Camera-type eye (tissue), 1 donor: ENCODE data around the gene BLOC1S4. TPM values are rescaled to one million over a fixed set of nuclear protein-coding genes. Genes with fewer than 3 reads are reported as not detected.

ENCODE experiments used
- total RNA-seq: library from RNA; depleted of rRNA; stranded (reverse); fragments of >200 nt; gene quantifications from one replicate; pipeline ENCODE4 v1.2.3, GENCODE V29; 2014

The BLOC1S4 gene, protein sequence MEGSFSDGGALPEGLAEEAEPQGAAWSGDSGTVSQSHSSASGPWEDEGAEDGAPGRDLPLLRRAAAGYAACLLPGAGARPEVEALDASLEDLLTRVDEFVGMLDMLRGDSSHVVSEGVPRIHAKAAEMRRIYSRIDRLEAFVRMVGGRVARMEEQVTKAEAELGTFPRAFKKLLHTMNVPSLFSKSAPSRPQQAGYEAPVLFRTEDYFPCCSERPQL
- total RNA-seq = 11.9 TPM

DNA sequence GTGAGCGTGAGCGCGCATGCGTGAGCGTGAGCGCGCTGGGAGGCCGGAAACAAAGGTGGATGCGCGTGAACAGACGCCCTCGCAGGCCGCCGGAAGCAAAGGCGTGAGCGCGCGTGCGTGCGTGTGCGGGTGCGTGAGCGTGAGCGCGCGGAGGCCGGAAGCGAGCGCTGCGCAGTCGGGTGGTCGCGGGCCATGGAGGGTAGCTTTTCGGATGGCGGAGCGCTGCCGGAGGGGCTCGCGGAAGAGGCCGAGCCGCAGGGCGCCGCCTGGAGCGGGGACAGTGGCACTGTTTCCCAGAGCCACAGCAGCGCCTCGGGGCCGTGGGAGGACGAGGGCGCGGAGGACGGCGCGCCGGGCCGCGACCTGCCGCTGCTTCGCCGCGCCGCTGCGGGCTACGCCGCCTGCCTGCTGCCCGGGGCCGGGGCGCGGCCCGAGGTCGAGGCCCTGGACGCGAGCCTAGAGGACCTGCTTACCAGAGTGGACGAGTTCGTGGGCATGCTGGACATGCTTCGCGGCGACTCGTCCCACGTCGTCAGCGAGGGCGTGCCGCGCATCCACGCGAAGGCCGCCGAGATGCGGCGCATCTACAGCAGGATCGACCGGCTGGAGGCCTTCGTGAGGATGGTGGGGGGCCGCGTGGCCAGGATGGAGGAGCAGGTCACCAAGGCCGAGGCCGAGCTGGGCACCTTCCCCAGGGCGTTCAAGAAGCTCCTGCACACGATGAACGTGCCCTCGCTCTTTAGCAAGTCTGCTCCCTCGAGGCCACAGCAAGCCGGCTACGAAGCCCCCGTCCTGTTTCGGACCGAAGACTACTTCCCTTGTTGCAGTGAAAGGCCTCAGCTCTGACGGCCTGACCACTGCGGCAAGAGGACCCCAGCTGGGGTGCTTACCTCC, at the start of gene BLOC1S4:
Gene BLOC1S4, plus strand, starts transcription at position 157 of the 894 bp plus-strand sequence. Its CDS starts 36 bp downstream, at position 193.

DNA sequence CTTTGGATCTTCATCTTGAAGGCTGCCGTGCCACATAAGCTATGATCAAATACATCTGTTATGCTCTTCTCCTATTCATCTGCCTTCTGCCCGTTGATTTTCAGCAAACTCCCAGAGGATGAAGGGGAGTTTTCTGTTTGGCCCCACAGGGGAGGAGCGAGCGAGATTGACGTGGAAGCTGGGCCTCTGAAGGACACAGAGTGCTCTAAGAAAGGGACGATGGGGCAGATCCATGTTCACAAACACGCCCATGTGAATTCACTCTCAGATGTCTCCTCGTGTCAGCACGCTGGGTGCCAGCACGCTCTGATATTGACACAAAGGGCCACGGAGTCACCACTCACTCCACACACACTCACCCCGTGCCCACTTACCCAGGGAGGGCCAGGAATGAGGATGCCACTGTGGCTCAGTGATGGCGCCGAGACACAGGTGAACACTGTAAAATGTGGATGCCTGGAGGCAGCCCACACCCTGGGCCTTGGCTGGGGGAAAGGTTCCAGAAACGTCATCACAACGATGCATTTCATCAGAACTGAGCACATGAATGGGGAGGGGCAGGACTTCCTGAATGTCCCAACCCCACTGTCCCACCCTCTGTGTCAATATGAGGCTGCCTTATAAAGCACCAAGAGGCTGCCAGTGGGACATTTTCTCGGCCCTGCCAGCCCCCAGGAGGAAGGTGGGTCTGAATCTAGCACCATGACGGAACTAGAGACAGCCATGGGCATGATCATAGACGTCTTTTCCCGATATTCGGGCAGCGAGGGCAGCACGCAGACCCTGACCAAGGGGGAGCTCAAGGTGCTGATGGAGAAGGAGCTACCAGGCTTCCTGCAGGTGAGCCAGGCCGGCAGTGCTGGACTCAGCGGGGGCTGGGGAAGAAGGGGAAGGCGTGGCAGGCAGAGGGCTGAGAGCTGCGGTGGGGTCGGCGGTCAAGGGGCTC, 22.5 kb upstream of the BLOC1S4 start, which contains the start of gene S100P:
Gene S100P, plus strand, starts transcription at position 648 of the 946 bp plus-strand sequence. Its CDS starts 55 bp downstream, at position 703.

GRCh38 chr4:6709230-6710114, 6.5 kb upstream of the BLOC1S4 start, which contains the start of gene MRFAP1L1:
TSS of gene MRFAP1L1 (minus strand) at chr4:6709865. CDS start at chr4:6709629, 236 bp downstream.

Other genes starting within 250 kb of the BLOC1S4 start
- 10.1 TPM for gene PPP2R2C, start 243.6 kb upstream of the BLOC1S4 start, total RNA-seq
- gene MAN2B2, start 141.0 kb upstream of the BLOC1S4 start, total RNA-seq = 13.1 TPM
- gene MRFAP1, start 75.5 kb upstream of the BLOC1S4 start, total RNA-seq = 164 TPM
- gene S100P, start 22.3 kb upstream of the BLOC1S4 start, total RNA-seq = 0.27 TPM
- 115 TPM for gene MRFAP1L1, start 6.3 kb upstream of the BLOC1S4 start, total RNA-seq
- gene KIAA0232, start 66.6 kb downstream of the BLOC1S4 start, total RNA-seq = 72.6 TPM
- 75.7 TPM for gene TBC1D14, start 193.7 kb downstream of the BLOC1S4 start, total RNA-seq